HEK293T (cell line): ENCODE data around the gene SCYGR7.
"Not testable (repeated sequence)": the region's sequence is repeated elsewhere in the genome, so short reads cannot be mapped to it uniquely, and the experiment has no call there.

Experiments
- BHLHE40 ChIP-seq: fragments of 450-650 bp; IDR thresholded peaks from 2 replicates; pipeline ENCODE4 v1.6.1; 2016; ENCODE audit warnings: mild to moderate bottlenecking, moderate library complexity, borderline replicate concordance
- FOXM1 ChIP-seq: fragments of 450-650 bp; IDR thresholded peaks from 2 replicates; pipeline ENCODE4 v1.6.1; 2017; ENCODE audit warnings: mild to moderate bottlenecking, borderline replicate concordance
- NFRKB ChIP-seq: fragments of 450-650 bp; IDR thresholded peaks from 2 replicates; pipeline ENCODE4 v1.6.1; 2016; ENCODE audit warnings: mild to moderate bottlenecking, moderate library complexity
- ZNF384 ChIP-seq: fragments of 450-650 bp; IDR thresholded peaks from 2 replicates; pipeline ENCODE4 v1.6.1; 2016

DNA sequence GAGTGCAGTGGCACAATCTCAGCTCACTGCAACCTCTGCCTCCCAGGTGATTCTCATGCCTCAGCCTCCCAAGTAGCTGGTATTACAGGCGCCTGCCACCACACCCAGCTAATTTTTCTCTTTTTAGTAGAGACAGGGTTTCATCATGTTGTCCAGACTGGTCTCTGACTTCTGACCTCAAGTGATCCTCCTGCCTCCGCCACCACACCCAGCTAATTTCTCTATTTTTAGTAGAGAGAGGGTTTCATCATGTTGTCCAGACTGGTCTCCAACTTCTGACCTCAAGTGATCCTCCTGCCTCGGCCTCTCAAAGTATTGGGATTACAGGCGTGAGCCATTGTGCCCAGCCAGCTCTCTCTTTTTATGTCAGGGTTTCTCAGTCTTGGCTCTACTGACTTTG is 28.1 kb downstream of the SCYGR7 start:
- not testable (repeated sequence) for TF ChIP-seq FOXM1, BHLHE40, NFRKB, ZNF384
